GM13976 (cell line): ENCODE results near the gene RBBP9.
"Not testable (repeated sequence)": the region's sequence is repeated elsewhere in the genome, so short reads cannot be mapped to it uniquely, and the experiment has no call there.

ENCODE experiments used
- DNase-seq: peaks from one replicate; pipeline ENCODE4 v3.0.0; 2012; ENCODE audit warnings: low spot score
- in situ Hi-C: fragments of 300-500 bp; cut with MboI; formaldehyde crosslinking; loops from one replicate; pipeline ENCODE4 v1.12.0; 2022; ENCODE audit warnings: low sequenced_read_pairs, mixed read lengths, inconsistent platforms; ENCODE audit not compliant: unreplicated experiment
- TF ChIP-seq, protein P1 (sequence below): IDR thresholded peaks from 2 replicates; pipeline ENCODE4 v1.5.1; 2012; ENCODE audit warnings: borderline replicate concordance, mild to moderate bottlenecking; ENCODE audit not compliant: insufficient read depth; ENCODE audit errors: extremely low read depth, missing control alignments, control extremely low read depth

Gene RBBP9

DNA sequence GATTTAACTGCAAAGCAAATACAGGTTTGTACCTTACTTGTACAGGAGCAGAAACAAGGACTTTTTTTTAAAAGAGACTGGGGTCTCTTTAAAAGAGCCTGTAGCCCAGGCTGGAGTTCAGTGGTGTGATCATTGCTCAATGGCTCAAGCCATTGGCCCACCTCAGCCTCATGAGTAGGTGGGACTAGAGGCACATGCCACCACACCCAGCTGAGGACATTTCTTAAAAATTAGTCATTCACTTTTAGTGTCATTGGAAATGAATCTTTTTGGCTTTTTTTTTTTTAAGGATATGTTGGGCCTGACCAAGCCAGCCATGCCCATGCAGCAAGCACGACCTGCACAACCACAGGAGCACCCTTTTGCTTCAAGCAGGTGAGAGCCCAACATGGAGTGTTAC is 27.6 kb upstream of the RBBP9 start:
- no peak for DNase-seq

DNA sequence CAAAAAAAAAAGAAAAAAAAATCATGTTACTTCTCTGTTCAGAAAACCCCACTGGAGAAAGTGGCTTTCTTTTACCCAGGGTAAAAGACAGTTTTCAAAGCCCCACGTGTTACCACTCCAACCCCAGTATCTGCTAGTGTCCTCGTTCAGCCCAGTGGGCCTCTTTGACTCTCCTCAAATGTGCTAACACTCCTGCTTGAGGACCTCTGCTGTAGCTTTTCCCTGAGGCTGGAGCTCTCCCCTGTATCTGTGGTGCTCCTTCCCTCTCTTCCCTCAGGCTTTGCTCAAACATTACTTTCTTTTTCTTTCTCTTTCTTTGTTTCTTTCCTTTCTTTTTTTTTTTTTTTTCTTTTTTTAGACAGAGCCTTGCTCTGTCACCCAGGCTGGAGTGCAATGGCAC is 26.0 kb upstream of the RBBP9 start:
- TF ChIP-seq, protein P1, sequence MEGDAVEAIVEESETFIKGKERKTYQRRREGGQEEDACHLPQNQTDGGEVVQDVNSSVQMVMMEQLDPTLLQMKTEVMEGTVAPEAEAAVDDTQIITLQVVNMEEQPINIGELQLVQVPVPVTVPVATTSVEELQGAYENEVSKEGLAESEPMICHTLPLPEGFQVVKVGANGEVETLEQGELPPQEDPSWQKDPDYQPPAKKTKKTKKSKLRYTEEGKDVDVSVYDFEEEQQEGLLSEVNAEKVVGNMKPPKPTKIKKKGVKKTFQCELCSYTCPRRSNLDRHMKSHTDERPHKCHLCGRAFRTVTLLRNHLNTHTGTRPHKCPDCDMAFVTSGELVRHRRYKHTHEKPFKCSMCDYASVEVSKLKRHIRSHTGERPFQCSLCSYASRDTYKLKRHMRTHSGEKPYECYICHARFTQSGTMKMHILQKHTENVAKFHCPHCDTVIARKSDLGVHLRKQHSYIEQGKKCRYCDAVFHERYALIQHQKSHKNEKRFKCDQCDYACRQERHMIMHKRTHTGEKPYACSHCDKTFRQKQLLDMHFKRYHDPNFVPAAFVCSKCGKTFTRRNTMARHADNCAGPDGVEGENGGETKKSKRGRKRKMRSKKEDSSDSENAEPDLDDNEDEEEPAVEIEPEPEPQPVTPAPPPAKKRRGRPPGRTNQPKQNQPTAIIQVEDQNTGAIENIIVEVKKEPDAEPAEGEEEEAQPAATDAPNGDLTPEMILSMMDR: no peak
- DNase-seq: no peak
- in situ Hi-C loops: no loop called here

More for the DNA sequence above, 27.6 kb upstream of the RBBP9 start:
- TF ChIP-seq, protein P1: no peak
- in situ Hi-C loops: no loop called here

DNA sequence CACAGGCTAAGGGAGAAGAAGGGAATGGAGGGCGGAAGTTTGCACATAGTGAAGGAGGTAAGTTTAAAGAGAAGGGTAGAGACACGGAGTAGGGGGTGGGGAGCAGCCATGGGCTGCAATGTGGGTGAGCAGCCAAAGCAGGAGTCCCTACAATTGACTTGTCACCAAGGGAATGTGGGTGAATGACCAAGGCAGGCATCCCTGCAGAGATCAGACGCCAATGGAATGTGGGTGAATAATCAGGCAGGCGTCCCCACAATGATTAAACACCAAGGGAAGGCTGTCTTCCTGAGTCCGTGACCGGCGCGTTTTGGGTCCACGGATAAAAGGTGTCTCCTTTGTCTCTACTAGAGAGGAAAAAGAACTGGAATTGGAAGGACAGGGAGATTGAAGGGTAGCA is 25.0 kb upstream of the RBBP9 start:
- in situ Hi-C loops, DNase-seq: not testable (repeated sequence)

DNA sequence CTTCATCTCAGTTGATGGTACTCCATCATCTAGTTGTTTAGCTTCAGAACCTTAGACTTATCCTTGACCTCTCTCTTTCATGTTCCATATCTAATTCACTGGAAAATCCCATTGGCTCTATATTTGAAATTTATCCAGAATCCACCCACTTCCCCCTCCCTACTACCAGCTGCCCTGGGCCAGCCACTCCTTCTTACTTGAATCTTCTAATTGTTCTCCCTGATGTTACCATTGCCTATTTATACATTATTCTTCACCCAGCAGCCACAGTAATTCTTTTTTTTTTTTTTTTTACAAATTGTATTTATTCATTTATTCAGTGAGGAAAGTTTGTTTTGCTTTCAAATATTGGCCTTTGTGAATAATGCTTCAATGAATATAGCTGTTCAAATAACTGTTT is 18.9 kb upstream of the RBBP9 start:
- in situ Hi-C loops: no loop called here
- DNase-seq: no peak
- TF ChIP-seq, protein P1: no peak

DNA sequence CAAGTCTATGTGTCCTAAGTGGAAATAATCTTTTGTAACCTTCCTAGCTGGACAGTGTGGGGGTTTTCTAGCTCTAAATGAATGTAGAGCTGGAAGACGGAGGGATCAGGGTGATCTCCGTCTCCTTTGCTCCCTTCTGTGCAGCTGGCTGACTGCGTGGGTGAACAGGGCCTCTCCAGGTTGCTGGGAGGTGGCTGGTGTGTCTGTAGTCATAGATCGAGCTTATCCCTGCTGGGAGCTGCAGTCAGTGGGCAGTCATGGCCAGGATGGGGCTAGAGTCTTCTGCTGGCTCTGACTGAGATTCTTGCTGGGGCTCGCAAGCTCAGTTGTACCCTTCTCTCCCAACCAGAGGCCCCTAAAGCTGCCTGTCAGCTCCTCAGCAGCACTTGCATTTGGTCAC is 17.1 kb upstream of the RBBP9 start:
- in situ Hi-C loops: no loop called here
- DNase-seq: no peak
- TF ChIP-seq, protein P1: no peak

DNA sequence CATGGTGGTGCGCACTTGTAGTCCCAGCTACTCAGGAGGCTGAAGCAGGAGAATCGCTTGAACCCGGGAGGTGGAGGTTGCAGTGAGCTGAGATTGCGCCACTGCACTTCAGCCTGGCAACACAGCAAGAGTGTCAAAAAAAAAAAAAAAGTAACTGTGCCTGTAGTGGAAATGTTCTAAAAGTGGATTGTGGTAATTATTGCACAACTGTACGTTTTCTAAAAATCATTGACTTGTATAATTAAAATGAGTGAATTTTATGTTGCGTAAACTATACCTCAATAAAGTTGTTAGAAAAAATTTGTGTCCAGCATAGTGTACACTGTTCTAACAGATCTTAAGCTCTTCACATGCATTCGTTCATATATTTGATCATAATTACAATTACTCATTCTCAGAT is 16.2 kb upstream of the RBBP9 start:
- no peak for DNase-seq
- TF ChIP-seq, protein P1: no peak
- in situ Hi-C loops: no loop called here

DNA sequence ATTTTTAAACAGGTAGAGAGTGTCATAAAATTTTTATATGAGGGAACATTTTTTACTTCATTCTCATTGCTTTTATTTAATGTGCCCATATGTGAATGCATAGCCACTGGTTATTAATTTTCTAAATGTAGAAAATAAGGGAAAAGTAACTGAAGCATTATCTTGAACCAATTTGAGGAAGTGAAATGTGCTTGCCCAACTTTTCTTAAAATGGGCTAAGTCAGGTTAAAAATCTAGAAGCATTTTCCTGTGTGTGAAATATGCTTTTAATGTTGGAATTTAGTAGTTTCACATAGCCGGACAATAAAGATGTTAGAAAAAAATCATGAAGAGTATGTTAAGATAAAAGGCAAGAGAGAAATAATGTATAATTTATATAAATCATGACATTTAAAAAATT is 14.5 kb upstream of the RBBP9 start:
- in situ Hi-C loops: no loop called here
- DNase-seq: no peak
- TF ChIP-seq, protein P1: no peak
